Upper lobe of right lung (tissue), 1 donor: Measurements from ENCODE around the gene PLD5. TPM values are rescaled to one million over a fixed set of nuclear protein-coding genes. Genes with fewer than 3 reads are reported as not detected.

ENCODE experiments used
- ATAC-seq: fragments of 200-7000 bp; cut with Tn5 transposase; one replicate; pipeline ENCODE4 v1.9.1; 2020; ENCODE audit warnings: mild to moderate bottlenecking, moderate library complexity
- DNase-seq: peaks from one replicate; pipeline ENCODE4 v3.0.0-alpha.2; 2020
- H3K27ac ChIP-seq: fragments of 200-600 bp; one replicate; pipeline ENCODE4 v1.8.0; 2022
- H3K27me3 ChIP-seq: fragments of 200-600 bp; one replicate; pipeline ENCODE4 v1.8.0; 2022; ENCODE audit warnings: mild to moderate bottlenecking
- H3K36me3 ChIP-seq: fragments of 200-600 bp; one replicate; pipeline ENCODE4 v1.8.0; 2022
- H3K4me1 ChIP-seq: fragments of 200-600 bp; one replicate; pipeline ENCODE4 v1.8.0; 2022
- H3K4me3 ChIP-seq: fragments of 200-600 bp; one replicate; pipeline ENCODE4 v1.8.0; 2022; ENCODE audit warnings: mild to moderate bottlenecking
- H3K9me3 ChIP-seq: fragments of 200-600 bp; one replicate; pipeline ENCODE4 v1.8.0; 2022
- CTCF ChIP-seq: fragments of 200-600 bp; IDR thresholded peaks from one replicate; pipeline ENCODE4 v1.8.0; 2022; ENCODE audit warnings: antibody characterized with exemption
- intact Hi-C: fragments of 100-400 bp; cut with DNase I; formaldehyde crosslinking; loops from one replicate; pipeline ENCODE4 v1.11.0; 2022
- total RNA-seq: library from RNA; stranded (reverse); fragmentation: NEBNext Ultra II Directional; extraction: Animal tissue kit (Norgen Biotek cat#: 25700); gene quantifications from one replicate; pipeline ENCODE4 v1.2.1, GENCODE V29; 2021
- donor health status: DM: no; HTN: yes; CAD: no; lungs with severe emphysema.

The PLD5 gene
- total RNA-seq, 1 donor from 2014 or later: 0.87 TPM

GRCh38 chr1:242088875-242089274 lies 435.6 kb downstream of the PLD5 start:
- H3K36me3 ChIP-seq: no peaks in the 10 kb centered on the region
- H3K9me3 ChIP-seq: no peaks in the 10 kb centered on the region
- TF ChIP-seq CTCF: no peak
- DNase-seq (no peak), ATAC-seq (no peak)
- H3K27ac ChIP-seq: no peak overlapping the region
- H3K4me1 ChIP-seq: no peaks in the 10 kb centered on the region
- no peaks in the 10 kb centered on the region for H3K27me3 ChIP-seq
- H3K4me3 ChIP-seq: no peak overlapping the region
- intact Hi-C loops: no loop called here

DNA sequence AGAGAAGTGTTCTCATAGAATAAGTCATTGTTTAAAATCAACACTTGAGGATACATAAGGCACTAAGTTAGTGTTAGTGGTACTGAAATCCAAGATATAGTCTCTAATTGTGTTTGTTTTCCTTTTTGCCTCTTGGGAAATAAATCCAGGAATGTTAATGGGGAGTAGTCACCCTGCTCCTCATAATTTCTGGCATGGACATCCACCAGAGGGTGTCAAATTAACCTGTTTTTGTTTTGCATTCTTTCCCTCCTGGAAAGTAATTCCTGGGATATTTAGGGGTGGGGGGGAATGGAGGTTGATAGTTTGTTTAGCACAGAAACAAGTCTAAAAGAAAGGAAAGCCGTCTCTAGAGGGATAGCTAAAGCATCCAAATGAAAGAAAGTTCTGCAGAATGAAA lies 437.8 kb downstream of the PLD5 start:
- ATAC-seq (peak; percentile 25), DNase-seq (no peak)
- H3K9me3 ChIP-seq: no peaks in the 10 kb centered on the region
- no peak overlapping the region for H3K27ac ChIP-seq
- H3K4me3 ChIP-seq: no peak overlapping the region
- intact Hi-C loops: no loop called here
- no peaks in the 10 kb centered on the region for H3K27me3 ChIP-seq
- TF ChIP-seq CTCF: no peak
- H3K36me3 ChIP-seq: no peaks in the 10 kb centered on the region
- no peaks in the 10 kb centered on the region for H3K4me1 ChIP-seq

GRCh38 chr1:242086093-242086492 lies 438.4 kb downstream of the PLD5 start:
- Histone ChIP-seq H3K27me3 (no peaks in the 10 kb centered on the region), H3K4me1 (no peaks in the 10 kb centered on the region), H3K9me3 (no peaks in the 10 kb centered on the region), H3K36me3 (no peaks in the 10 kb centered on the region), H3K27ac (no peak overlapping the region), H3K4me3 (no peak overlapping the region)
- intact Hi-C loops: no loop called here
- ATAC-seq (no peak), DNase-seq (no peak)
- TF ChIP-seq CTCF: no peak

- TF ChIP-seq CTCF: no peak
- Histone ChIP-seq H3K36me3 (no peaks in the 10 kb centered on the region), H3K27ac (no peak overlapping the region), H3K4me1 (no peaks in the 10 kb centered on the region), H3K4me3 (no peak overlapping the region), H3K9me3 (no peaks in the 10 kb centered on the region), H3K27me3 (no peaks in the 10 kb centered on the region)
- DNase-seq: no peak
- no peak for ATAC-seq
- intact Hi-C loops: no loop called here
Observed at GRCh38 chr1:242083742-242084141, 440.8 kb downstream of the PLD5 start.

DNA sequence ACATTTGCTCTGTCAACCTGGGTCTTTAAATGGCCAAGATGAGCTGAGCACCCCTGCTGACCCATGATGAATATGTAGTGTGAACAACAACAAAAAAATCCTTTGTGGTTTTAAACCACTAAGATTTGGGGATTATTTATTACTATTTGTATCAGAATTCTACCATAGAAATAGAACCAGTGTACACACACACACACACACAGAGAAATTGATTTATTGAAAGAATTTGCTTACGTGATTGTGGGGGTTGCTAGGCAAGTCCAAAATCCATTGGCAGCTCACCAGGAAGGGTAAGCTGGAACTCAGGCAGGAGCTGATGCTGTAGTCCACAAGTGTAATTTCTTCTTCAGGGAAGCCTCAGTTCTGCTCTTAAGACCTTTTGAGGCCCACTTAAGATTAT lies 443.1 kb downstream of the PLD5 start:
- no peaks in the 10 kb centered on the region for H3K4me1 ChIP-seq
- H3K9me3 ChIP-seq: no peaks in the 10 kb centered on the region
- no peak overlapping the region for H3K27ac ChIP-seq
- H3K36me3 ChIP-seq: no peaks in the 10 kb centered on the region
- no peak for TF ChIP-seq CTCF
- no peak overlapping the region for H3K4me3 ChIP-seq
- DNase-seq (no peak), ATAC-seq (no peak)
- intact Hi-C loops: no loop called here
- no peaks in the 10 kb centered on the region for H3K27me3 ChIP-seq

DNA sequence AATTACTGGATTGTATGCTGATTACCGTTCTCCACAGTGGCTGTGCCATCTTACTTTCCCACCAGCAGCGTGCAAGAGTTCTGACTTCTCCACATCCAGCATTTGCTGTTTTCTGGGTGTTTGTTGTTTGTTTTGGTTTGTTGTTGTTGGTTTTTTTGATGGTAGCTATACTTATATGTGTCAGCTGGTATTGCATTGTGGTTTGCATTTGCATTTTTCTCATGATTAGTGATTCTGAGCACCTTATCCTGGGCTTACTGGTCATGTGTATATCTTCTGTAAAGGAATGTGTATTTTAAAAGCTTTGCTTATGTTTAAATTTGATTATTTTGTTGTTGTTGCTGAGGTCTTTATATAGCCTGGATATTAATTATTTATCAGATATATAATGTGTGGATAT lies 458.7 kb downstream of the PLD5 start:
- no peaks in the 10 kb centered on the region for H3K4me1 ChIP-seq
- TF ChIP-seq CTCF: no peak
- intact Hi-C loops: no loop called here

More for the DNA sequence above, 458.7 kb downstream of the PLD5 start:
- H3K9me3 ChIP-seq: no peaks in the 10 kb centered on the region
- DNase-seq (no peak), ATAC-seq (no peak)
- H3K4me3 ChIP-seq: no peak overlapping the region
- no peaks in the 10 kb centered on the region for H3K27me3 ChIP-seq
- no peak overlapping the region for H3K27ac ChIP-seq
- no peaks in the 10 kb centered on the region for H3K36me3 ChIP-seq
